ENCODE data around the gene ZNF660. TPM values are rescaled to one million over a fixed set of nuclear protein-coding genes. Genes with fewer than 3 reads are reported as not detected.

Gene ZNF660
- total and polyA plus RNA-seq, 10 of the 15 experiments (the other 5 are each of a cell fraction or from before 2014, with no cell fraction given), result 0.62 to 2.6 (median 1.7) TPM

GRCh38 chr3:44648564-44649229 is 63.9 kb downstream of the ZNF660 start, which contains the start of gene ZNF35 (continued):
- TF ChIP-seq ZBTB11 (CRISPR knock-in tag; IDR thresholded peaks at IDR 0.05) (peak; percentile 68; the same call in 1 of the 2 replicates), SPI1 (IDR thresholded peaks at IDR 0.05; ENCODE audit: borderline replicate concordance, insufficient read depth, low read depth, low read length) (peak; percentile 56; the same call in 1 of the 2 replicates), CHD2 (IDR thresholded peaks at IDR 0.05; ENCODE audit: borderline replicate concordance, low read depth, low read length) (0 out of 2 replicates have a peak, but pooled peaks have one; percentile 48), BHLHE40 (IDR thresholded peaks at IDR 0.05; ENCODE audit: borderline replicate concordance in 1 of 2, low read depth in 2 of 2, low read length in 1 of 2) (peak; percentile 48 to 69; a peak in 3 of 4 replicates), NFIC (IDR thresholded peaks at IDR 0.05; ENCODE audit: low read depth, low read length) (no peak), GABPA (IDR thresholded peaks at IDR 0.05; ENCODE audit: low read depth) (peak; percentile 97), HCFC1 (IDR thresholded peaks at IDR 0.05; ENCODE audit: low read length) (peak; percentile 73), MTA3 (IDR thresholded peaks at IDR 0.05; ENCODE audit: borderline replicate concordance, low read length) (no peak; the same call in 1 of the 2 replicates), MEF2B (IDR thresholded peaks at IDR 0.05; ENCODE audit: partially characterized antibody, poor library complexity, severe bottlenecking) (peak; percentile 27), MLLT1 (IDR thresholded peaks at IDR 0.05) (0 out of 2 replicates have a peak, but pooled peaks have one; percentile 27), NR2C1 (IDR thresholded peaks at IDR 0.05) (peak; percentile 59), ESRRA (IDR thresholded peaks at IDR 0.05; ENCODE audit: low read length) (peak; percentile 41; the same call in 1 of the 2 replicates), EED (IDR thresholded peaks at IDR 0.05; ENCODE audit: low read depth) (no peak; the same call in 1 of the 2 replicates), LARP7 (IDR thresholded peaks at IDR 0.05) (peak; percentile 73)
- TF ChIP-seq, protein P1, sequence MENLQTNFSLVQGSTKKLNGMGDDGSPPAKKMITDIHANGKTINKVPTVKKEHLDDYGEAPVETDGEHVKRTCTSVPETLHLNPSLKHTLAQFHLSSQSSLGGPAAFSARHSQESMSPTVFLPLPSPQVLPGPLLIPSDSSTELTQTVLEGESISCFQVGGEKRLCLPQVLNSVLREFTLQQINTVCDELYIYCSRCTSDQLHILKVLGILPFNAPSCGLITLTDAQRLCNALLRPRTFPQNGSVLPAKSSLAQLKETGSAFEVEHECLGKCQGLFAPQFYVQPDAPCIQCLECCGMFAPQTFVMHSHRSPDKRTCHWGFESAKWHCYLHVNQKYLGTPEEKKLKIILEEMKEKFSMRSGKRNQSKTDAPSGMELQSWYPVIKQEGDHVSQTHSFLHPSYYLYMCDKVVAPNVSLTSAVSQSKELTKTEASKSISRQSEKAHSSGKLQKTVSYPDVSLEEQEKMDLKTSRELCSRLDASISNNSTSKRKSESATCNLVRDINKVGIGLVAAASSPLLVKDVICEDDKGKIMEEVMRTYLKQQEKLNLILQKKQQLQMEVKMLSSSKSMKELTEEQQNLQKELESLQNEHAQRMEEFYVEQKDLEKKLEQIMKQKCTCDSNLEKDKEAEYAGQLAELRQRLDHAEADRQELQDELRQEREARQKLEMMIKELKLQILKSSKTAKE (IDR thresholded peaks at IDR 0.05; ENCODE audit: low read depth, poor library complexity, severe bottlenecking), result no peak
- TF ChIP-seq, protein P2, sequence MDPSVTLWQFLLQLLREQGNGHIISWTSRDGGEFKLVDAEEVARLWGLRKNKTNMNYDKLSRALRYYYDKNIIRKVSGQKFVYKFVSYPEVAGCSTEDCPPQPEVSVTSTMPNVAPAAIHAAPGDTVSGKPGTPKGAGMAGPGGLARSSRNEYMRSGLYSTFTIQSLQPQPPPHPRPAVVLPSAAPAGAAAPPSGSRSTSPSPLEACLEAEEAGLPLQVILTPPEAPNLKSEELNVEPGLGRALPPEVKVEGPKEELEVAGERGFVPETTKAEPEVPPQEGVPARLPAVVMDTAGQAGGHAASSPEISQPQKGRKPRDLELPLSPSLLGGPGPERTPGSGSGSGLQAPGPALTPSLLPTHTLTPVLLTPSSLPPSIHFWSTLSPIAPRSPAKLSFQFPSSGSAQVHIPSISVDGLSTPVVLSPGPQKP (IDR thresholded peaks at IDR 0.05; ENCODE audit: low read depth, low read length), result peak; percentile 88
- TF ChIP-seq, protein P3, sequence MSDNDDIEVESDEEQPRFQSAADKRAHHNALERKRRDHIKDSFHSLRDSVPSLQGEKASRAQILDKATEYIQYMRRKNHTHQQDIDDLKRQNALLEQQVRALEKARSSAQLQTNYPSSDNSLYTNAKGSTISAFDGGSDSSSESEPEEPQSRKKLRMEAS (IDR thresholded peaks at IDR 0.05; ENCODE audit: low read depth, low read length), result peak; percentile 54; the same call in 1 of the 2 replicates
- TF ChIP-seq, protein P4, sequence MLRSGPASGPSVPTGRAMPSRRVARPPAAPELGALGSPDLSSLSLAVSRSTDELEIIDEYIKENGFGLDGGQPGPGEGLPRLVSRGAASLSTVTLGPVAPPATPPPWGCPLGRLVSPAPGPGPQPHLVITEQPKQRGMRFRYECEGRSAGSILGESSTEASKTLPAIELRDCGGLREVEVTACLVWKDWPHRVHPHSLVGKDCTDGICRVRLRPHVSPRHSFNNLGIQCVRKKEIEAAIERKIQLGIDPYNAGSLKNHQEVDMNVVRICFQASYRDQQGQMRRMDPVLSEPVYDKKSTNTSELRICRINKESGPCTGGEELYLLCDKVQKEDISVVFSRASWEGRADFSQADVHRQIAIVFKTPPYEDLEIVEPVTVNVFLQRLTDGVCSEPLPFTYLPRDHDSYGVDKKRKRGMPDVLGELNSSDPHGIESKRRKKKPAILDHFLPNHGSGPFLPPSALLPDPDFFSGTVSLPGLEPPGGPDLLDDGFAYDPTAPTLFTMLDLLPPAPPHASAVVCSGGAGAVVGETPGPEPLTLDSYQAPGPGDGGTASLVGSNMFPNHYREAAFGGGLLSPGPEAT (IDR thresholded peaks at IDR 0.05; ENCODE audit: low read depth), result peak; percentile 62; the same call in 1 of the 2 replicates
